NCI-H748 (cell line): ENCODE measurements around the gene GAB3.
A peak's percentile ranks its signal among the peaks of the same experiment; 100 is the strongest.

Experiments used
- DNase-seq: peaks from one replicate; lab custom pipeline; 2025; ENCODE audit not compliant: unreplicated experiment; lab: John Stamatoyannopoulos, UW

The GAB3 gene

GRCh38 chrX:154751203-154751668, 359 bp upstream of the GAB3 start:
- peak; percentile 20 for DNase-seq

GRCh38 chrX:154749856-154750255, 1.0 kb downstream of the GAB3 start:
- peak; percentile 31 for DNase-seq

GRCh38 chrX:154748712-154749339, 2.1 kb downstream of the GAB3 start:
- DNase-seq: peak; percentile 61

- no peak for DNase-seq
Measured at GRCh38 chrX:154742613-154743012, 8.3 kb downstream of the GAB3 start.

- no peak for DNase-seq
Measured at GRCh38 chrX:154739952-154740465, 10.9 kb downstream of the GAB3 start.

- no peak for DNase-seq
Measured at GRCh38 chrX:154738011-154738738, 12.7 kb downstream of the GAB3 start.

- DNase-seq: no peak
Measured at GRCh38 chrX:154737136-154737535, 13.7 kb downstream of the GAB3 start.

- no peak for DNase-seq
Measured at GRCh38 chrX:154735695-154736393, 15.0 kb downstream of the GAB3 start.

GRCh38 chrX:154734061-154734781, 16.7 kb downstream of the GAB3 start:
- no peak for DNase-seq

GRCh38 chrX:154733066-154733425, 17.8 kb downstream of the GAB3 start:
- DNase-seq: no peak

- DNase-seq: no peak
Measured at GRCh38 chrX:154732421-154733065, 18.3 kb downstream of the GAB3 start.

GRCh38 chrX:154731881-154732280, 19.0 kb downstream of the GAB3 start:
- DNase-seq: no peak

GRCh38 chrX:154731184-154731583, 19.7 kb downstream of the GAB3 start:
- DNase-seq: no peak

- DNase-seq: no peak
Measured at GRCh38 chrX:154730253-154730891, 20.5 kb downstream of the GAB3 start.

- no peak for DNase-seq
Measured at GRCh38 chrX:154729439-154729838, 21.4 kb downstream of the GAB3 start.

- no peak for DNase-seq
Measured at GRCh38 chrX:154728431-154729190, 22.3 kb downstream of the GAB3 start.

- no peak for DNase-seq
Measured at GRCh38 chrX:154727871-154728270, 23.0 kb downstream of the GAB3 start.

GRCh38 chrX:154727418-154727817, 23.5 kb downstream of the GAB3 start:
- no peak for DNase-seq

GRCh38 chrX:154724993-154725756, 25.7 kb downstream of the GAB3 start:
- DNase-seq: no peak
